Fibroblast of lung (primary cell): ENCODE data around the gene GARIN5A. TPM values are rescaled to one million over a fixed set of nuclear protein-coding genes. Genes with fewer than 3 reads are reported as not detected.

Experiments
- polyA plus RNA-seq, 2 donors: library from polyadenylated mRNA; depleted of rRNA in 1 of 2; stranded (reverse) in 1 of 2; unstranded in 1 of 2; fragments of >200 nt; gene quantifications; 2 replicates each; pipeline ENCODE4 v1.2.1, GENCODE V29; 2011 to 2012; ENCODE audit warnings: missing spikeins in 1 of 2
- total RNA-seq: library from RNA; depleted of rRNA; stranded (reverse); fragments of >200 nt; gene quantifications from 2 replicates; pipeline ENCODE4 v1.2.1, GENCODE V29; 2014

GARIN5A gene
- total and polyA plus RNA-seq, 2 donors (not counting 1 experiment from before 2014, with no cell fraction given), result 0.11 to 0.66 TPM

Other genes starting within 250 kb of the GARIN5A start
- gene KCNC3, start 147.5 kb downstream of the GARIN5A start, total RNA-seq, result under 0.01 TPM in 1 of 2 replicates, not detected in the other
- 0.01 TPM in 2 replicates for gene KCNC3, start 147.5 kb downstream of the GARIN5A start, polyA plus RNA-seq
- under 0.01 and 0.17 TPM in 2 replicates for gene NAPSA, start 111.2 kb downstream of the GARIN5A start, total RNA-seq
- 0.03 and 0.15 TPM in 2 replicates for gene NAPSA, start 111.2 kb downstream of the GARIN5A start, polyA plus RNA-seq
- 75.5 and 82.4 TPM in 2 replicates for gene NR1H2, start 100.4 kb downstream of the GARIN5A start, total RNA-seq
- gene NR1H2, start 100.4 kb downstream of the GARIN5A start, polyA plus RNA-seq, result 30.3 and 30.4 TPM in 2 replicates
- gene POLD1, start 92.5 kb downstream of the GARIN5A start, total RNA-seq, result 16.4 and 23.6 TPM in 2 replicates
- gene POLD1, start 92.5 kb downstream of the GARIN5A start, polyA plus RNA-seq, result 4.0 and 10.1 TPM in 2 replicates
- under 0.01 TPM in 1 of 2 replicates, not detected in the other for gene SPIB, start 57.9 kb downstream of the GARIN5A start, total RNA-seq
- gene SPIB, start 57.9 kb downstream of the GARIN5A start, polyA plus RNA-seq, result not detected in 2 replicates
- gene MYBPC2, start 44.0 kb downstream of the GARIN5A start, total RNA-seq, result under 0.01 and 0.26 TPM in 2 replicates
- 0.02 TPM in 1 of 2 replicates, not detected in the other for gene MYBPC2, start 44.0 kb downstream of the GARIN5A start, polyA plus RNA-seq
- 24.1 and 40.8 TPM in 2 replicates for gene EMC10, start 341 bp downstream of the GARIN5A start, total RNA-seq
- 37.5 and 42.7 TPM in 2 replicates for gene EMC10, start 341 bp downstream of the GARIN5A start, polyA plus RNA-seq
- 38.3 and 48.6 TPM in 2 replicates for gene JOSD2, start 34.3 kb upstream of the GARIN5A start, total RNA-seq
- 16.3 and 17.3 TPM in 2 replicates for gene JOSD2, start 34.3 kb upstream of the GARIN5A start, polyA plus RNA-seq
- not detected in 2 replicates for gene ASPDH, start 37.1 kb upstream of the GARIN5A start, total RNA-seq
- not detected in 2 replicates for gene ASPDH, start 37.1 kb upstream of the GARIN5A start, polyA plus RNA-seq
- 0.17 and 0.26 TPM in 2 replicates for gene LRRC4B, start 91.6 kb upstream of the GARIN5A start, total RNA-seq
- gene LRRC4B, start 91.6 kb upstream of the GARIN5A start, polyA plus RNA-seq, result 0.02 TPM in 2 replicates
- gene SYT3, start 163.0 kb upstream of the GARIN5A start, total RNA-seq, result not detected in 2 replicates
- not detected in 2 replicates for gene SYT3, start 163.0 kb upstream of the GARIN5A start, polyA plus RNA-seq
- gene C19orf81, start 172.6 kb upstream of the GARIN5A start, total RNA-seq, result not detected in 2 replicates
- gene C19orf81, start 172.6 kb upstream of the GARIN5A start, polyA plus RNA-seq, result not detected in 2 replicates
- gene SHANK1, start 243.0 kb upstream of the GARIN5A start, total RNA-seq, result 1.8 and 7.9 TPM in 2 replicates
- 1.4 and 2.3 TPM in 2 replicates for gene SHANK1, start 243.0 kb upstream of the GARIN5A start, polyA plus RNA-seq
- 27.5 and 69.4 TPM in 2 replicates for gene CLEC11A, start 246.5 kb upstream of the GARIN5A start, total RNA-seq
- 22.5 and 23.4 TPM in 2 replicates for gene CLEC11A, start 246.5 kb upstream of the GARIN5A start, polyA plus RNA-seq